ENCODE results near the gene PHACTR1.
"Not testable (repeated sequence)": the region's sequence is repeated elsewhere in the genome, so short reads cannot be mapped to it uniquely, and the experiment has no call there.

Gene PHACTR1

GRCh38 chr6:12748411-12748810, 31.8 kb downstream of the PHACTR1 start:
- H3K4me3 ChIP-seq (ENCODE audit: low read depth, low read length), result no peak overlapping the region
- DNase-seq (ENCODE audit: low read depth), result no peak

GRCh38 chr6:12748815-12749521, 32.4 kb downstream of the PHACTR1 start:
- H3K4me3 ChIP-seq (ENCODE audit: low read depth, low read length), result peak overlapping the region; percentile 27

GRCh38 chr6:12749531-12750379, 33.2 kb downstream of the PHACTR1 start:
- peak overlapping the region; percentile 38 for H3K4me3 ChIP-seq (ENCODE audit: low read depth, low read length)
- no peak for DNase-seq (ENCODE audit: low read depth)

More at GRCh38 chr6:12748815-12749521, 32.4 kb downstream of the PHACTR1 start:
- no peak for DNase-seq (ENCODE audit: low read depth)

- DNase-seq (ENCODE audit: low read depth), result no peak
- H3K4me3 ChIP-seq (ENCODE audit: low read depth, low read length), result no peak overlapping the region
These were observed 33.8 kb downstream of the PHACTR1 start for GRCh38 chr6:12750416-12750815.

- H3K4me3 ChIP-seq (ENCODE audit: low read depth, low read length), result no peak overlapping the region
- DNase-seq (ENCODE audit: low read depth), result peak; percentile 8
These were observed 35.2 kb downstream of the PHACTR1 start for GRCh38 chr6:12751694-12752325.

- no peak overlapping the region for H3K4me3 ChIP-seq (ENCODE audit: low read depth, low read length)
- DNase-seq (ENCODE audit: low read depth), result no peak
These were observed 36.5 kb downstream of the PHACTR1 start for GRCh38 chr6:12753036-12753435.

GRCh38 chr6:12760226-12760625, 43.7 kb downstream of the PHACTR1 start:
- DNase-seq (ENCODE audit: low read depth), result no peak
- no peak overlapping the region for H3K4me3 ChIP-seq (ENCODE audit: low read depth, low read length)

GRCh38 chr6:12760911-12761310, 44.3 kb downstream of the PHACTR1 start:
- DNase-seq (ENCODE audit: low read depth), result no peak
- H3K4me3 ChIP-seq (ENCODE audit: low read depth, low read length), result no peak overlapping the region

- H3K4me3 ChIP-seq (ENCODE audit: low read depth, low read length), result no peak overlapping the region
- peak; percentile 69 for DNase-seq (ENCODE audit: low read depth)
These were observed 45.0 kb downstream of the PHACTR1 start for GRCh38 chr6:12761376-12762115.

GRCh38 chr6:12762731-12763434, 46.3 kb downstream of the PHACTR1 start:
- H3K4me3 ChIP-seq (ENCODE audit: low read depth, low read length), result not testable (repeated sequence)
- peak; percentile 39 for DNase-seq (ENCODE audit: low read depth)

GRCh38 chr6:12766365-12766764, 49.8 kb downstream of the PHACTR1 start:
- no peak for DNase-seq (ENCODE audit: low read depth)
- no peak overlapping the region for H3K4me3 ChIP-seq (ENCODE audit: low read depth, low read length)

- H3K4me3 ChIP-seq (ENCODE audit: low read depth, low read length), result no peak overlapping the region
- no peak for DNase-seq (ENCODE audit: low read depth)
These were observed 50.4 kb downstream of the PHACTR1 start for GRCh38 chr6:12767016-12767415.

- peak; percentile 4 for DNase-seq (ENCODE audit: low read depth)
- no peak overlapping the region for H3K4me3 ChIP-seq (ENCODE audit: low read depth, low read length)
These were observed 53.1 kb downstream of the PHACTR1 start for GRCh38 chr6:12769556-12770256.

GRCh38 chr6:12772416-12772815, 55.8 kb downstream of the PHACTR1 start:
- H3K4me3 ChIP-seq (ENCODE audit: low read depth, low read length), result no peak overlapping the region
- no peak for DNase-seq (ENCODE audit: low read depth)

- DNase-seq (ENCODE audit: low read depth), result no peak
These were observed 59.7 kb downstream of the PHACTR1 start for GRCh38 chr6:12776291-12776690.

GRCh38 chr6:12779772-12780171, 63.2 kb downstream of the PHACTR1 start:
- no peak for DNase-seq (ENCODE audit: low read depth)
- no peak overlapping the region for H3K4me3 ChIP-seq (ENCODE audit: low read depth, low read length)

More at GRCh38 chr6:12776291-12776690, 59.7 kb downstream of the PHACTR1 start:
- no peak overlapping the region for H3K4me3 ChIP-seq (ENCODE audit: low read depth, low read length)

GRCh38 chr6:12782136-12782535, 65.6 kb downstream of the PHACTR1 start:
- no peak for DNase-seq (ENCODE audit: low read depth)
- H3K4me3 ChIP-seq (ENCODE audit: low read depth, low read length), result no peak overlapping the region

GRCh38 chr6:12785301-12785700, 68.7 kb downstream of the PHACTR1 start:
- DNase-seq (ENCODE audit: low read depth), result no peak

More at GRCh38 chr6:12785301-12785700, 68.7 kb downstream of the PHACTR1 start:
- no peak overlapping the region for H3K4me3 ChIP-seq (ENCODE audit: low read depth, low read length)
